Naive B cell (primary cell): ENCODE data around the gene FAIM2. TPM values are rescaled to one million over a fixed set of nuclear protein-coding genes. Genes with fewer than 3 reads are reported as not detected.

Experiments used
- ATAC-seq, 2 donors: fragments of 150-1000 bp; cut with Tn5 transposase; 2 replicates each; pipeline ENCODE4 v1.10.0; 2021; ENCODE audit warnings: low read depth in 2 of 2, mild to moderate bottlenecking in 2 of 2, moderate library complexity in 2 of 2
- DNase-seq: peaks from one replicate; pipeline ENCODE4 v3.0.0; 2022
- H3K27ac Mint-ChIP-seq, 6 donors: one replicate each; pipeline ENCODE4 v1.8.0; 2020 to 2022; ENCODE audit warnings: mild to moderate bottlenecking in 6 of 6, mixed read lengths in 6 of 6, moderate library complexity in 5 of 6, inconsistent platforms in 2 of 6
- H3K27me3 Mint-ChIP-seq, 3 donors: one replicate each; pipeline ENCODE4 v1.8.0; 2021 to 2022; ENCODE audit warnings: mixed read lengths in 3 of 3, mild to moderate bottlenecking in 1 of 3
- H3K36me3 Mint-ChIP-seq, 2 donors: one replicate each; pipeline ENCODE4 v1.8.0; 2020 to 2022; ENCODE audit warnings: mixed read lengths in 2 of 2, inconsistent platforms in 1 of 2, mild to moderate bottlenecking in 1 of 2
- H3K4me1 Mint-ChIP-seq, 3 donors: one replicate each; pipeline ENCODE4 v1.8.0; 2020 to 2022; ENCODE audit warnings: mixed read lengths in 3 of 3, inconsistent platforms in 1 of 3, mild to moderate bottlenecking in 1 of 3, moderate library complexity in 1 of 3
- H3K4me3 Mint-ChIP-seq, 8 donors: one replicate each; pipeline ENCODE4 v1.8.0; 2020 to 2022; ENCODE audit warnings: mild to moderate bottlenecking in 8 of 8, mixed read lengths in 8 of 8, moderate library complexity in 8 of 8, inconsistent platforms in 2 of 8
- H3K9me3 Mint-ChIP-seq, 7 donors: one replicate each; pipeline ENCODE4 v1.8.0; 2020 to 2022; ENCODE audit warnings: mixed read lengths in 7 of 7, mild to moderate bottlenecking in 5 of 7, inconsistent platforms in 2 of 7, moderate library complexity in 1 of 7
- polyA plus RNA-seq, 6 donors: library from polyadenylated mRNA; unstranded; fragments of 300-500 nt; fragmentation: Illumina TruSeq; gene quantifications; one replicate each; pipeline ENCODE4 v1.2.3, GENCODE V29; 2021; ENCODE audit warnings: low read depth in 6 of 6

The FAIM2 gene
- polyA plus RNA-seq, 6 donors from 2014 or later, result not detected

- no peaks in the 10 kb centered on the region for H3K36me3 Mint-ChIP-seq
Observed at GRCh38 chr12:49932533-49933130, 28.9 kb upstream of the FAIM2 start.

GRCh38 chr12:49932023-49932422, 28.3 kb upstream of the FAIM2 start:
- DNase-seq (no peak), ATAC-seq (no peak)
- Mint-ChIP-seq H3K27ac (no peak overlapping the region), H3K4me1 (no peaks in the 10 kb centered on the region), H3K4me3 (no peak overlapping the region), H3K27me3 (peaks cover 8 to 20% (median 9%) of the 10 kb centered on the region in 3 donors), H3K36me3 (no peaks in the 10 kb centered on the region), H3K9me3 (no peaks in the 10 kb centered on the region)

More at GRCh38 chr12:49932533-49933130, 28.9 kb upstream of the FAIM2 start:
- H3K27me3 Mint-ChIP-seq, result peaks cover 8 to 20% (median 9%) of the 10 kb centered on the region in 3 donors
- no peak overlapping the region for H3K27ac Mint-ChIP-seq
- no peak overlapping the region for H3K4me3 Mint-ChIP-seq
- DNase-seq (no peak), ATAC-seq (no peak)
- no peaks in the 10 kb centered on the region for H3K4me1 Mint-ChIP-seq
- no peaks in the 10 kb centered on the region for H3K9me3 Mint-ChIP-seq

- no peak for ATAC-seq
- no peak overlapping the region for H3K27ac Mint-ChIP-seq
- no peaks in the 10 kb centered on the region for H3K4me1 Mint-ChIP-seq
- DNase-seq, result no peak
- H3K36me3 Mint-ChIP-seq, result no peaks in the 10 kb centered on the region
- H3K4me3 Mint-ChIP-seq, result no peak overlapping the region
- no peaks in the 10 kb centered on the region for H3K9me3 Mint-ChIP-seq
- H3K27me3 Mint-ChIP-seq, result peaks cover 8 to 20% (median 9%) of the 10 kb centered on the region in 3 donors
Observed at GRCh38 chr12:49930515-49931288, 27.0 kb upstream of the FAIM2 start.

GRCh38 chr12:49929581-49929980, 25.9 kb upstream of the FAIM2 start:
- no peaks in the 10 kb centered on the region for H3K9me3 Mint-ChIP-seq
- no peaks in the 10 kb centered on the region for H3K4me1 Mint-ChIP-seq
- ATAC-seq, result no peak
- no peak for DNase-seq
- no peak overlapping the region for H3K4me3 Mint-ChIP-seq
- no peak overlapping the region for H3K27ac Mint-ChIP-seq
- peaks cover 2 to 13% (median 8%) of the 10 kb centered on the region in 3 donors for H3K27me3 Mint-ChIP-seq
- H3K36me3 Mint-ChIP-seq, result no peaks in the 10 kb centered on the region

GRCh38 chr12:49928471-49928870, 24.8 kb upstream of the FAIM2 start:
- H3K4me1 Mint-ChIP-seq, result no peaks in the 10 kb centered on the region
- H3K27me3 Mint-ChIP-seq, result peaks cover 0 to 10% (median 8%) of the 10 kb centered on the region in 3 donors
- H3K9me3 Mint-ChIP-seq, result no peaks in the 10 kb centered on the region
- no peak overlapping the region for H3K27ac Mint-ChIP-seq
- H3K36me3 Mint-ChIP-seq, result no peaks in the 10 kb centered on the region
- no peak for DNase-seq
- ATAC-seq, result no peak
- H3K4me3 Mint-ChIP-seq, result no peak overlapping the region

- Mint-ChIP-seq H3K4me1 (no peaks in the 10 kb centered on the region), H3K9me3 (no peaks in the 10 kb centered on the region), H3K36me3 (no peaks in the 10 kb centered on the region), H3K27ac (no peak overlapping the region), H3K4me3 (no peak overlapping the region), H3K27me3 (peaks cover 5 to 27% (median 17%) of the 10 kb centered on the region in 3 donors)
- ATAC-seq (no peak), DNase-seq (no peak)
Observed at GRCh38 chr12:49925433-49926204, 21.9 kb upstream of the FAIM2 start.

GRCh38 chr12:49924628-49925246, 21.0 kb upstream of the FAIM2 start:
- H3K4me3 Mint-ChIP-seq, result no peak overlapping the region
- ATAC-seq, result no peak
- no peak overlapping the region for H3K27ac Mint-ChIP-seq
- no peaks in the 10 kb centered on the region for H3K4me1 Mint-ChIP-seq
- H3K36me3 Mint-ChIP-seq, result no peaks in the 10 kb centered on the region
- H3K9me3 Mint-ChIP-seq, result no peaks in the 10 kb centered on the region
- peaks cover 5 to 25% (median 17%) of the 10 kb centered on the region in 3 donors for H3K27me3 Mint-ChIP-seq
- DNase-seq, result no peak

- H3K27me3 Mint-ChIP-seq, result peaks cover 5 to 23% (median 10%) of the 10 kb centered on the region in 3 donors
- no peaks in the 10 kb centered on the region for H3K4me1 Mint-ChIP-seq
- H3K36me3 Mint-ChIP-seq, result no peaks in the 10 kb centered on the region
- ATAC-seq (no peak), DNase-seq (no peak)
- H3K27ac Mint-ChIP-seq, result no peak overlapping the region
- H3K4me3 Mint-ChIP-seq, result no peak overlapping the region
- H3K9me3 Mint-ChIP-seq, result no peaks in the 10 kb centered on the region
Observed at GRCh38 chr12:49923880-49924556, 20.3 kb upstream of the FAIM2 start.

- H3K27me3 Mint-ChIP-seq, result peaks cover 5 to 23% (median 9%) of the 10 kb centered on the region in 3 donors
- no peak overlapping the region for H3K27ac Mint-ChIP-seq
- no peak for ATAC-seq
- no peak for DNase-seq
- no peaks in the 10 kb centered on the region for H3K9me3 Mint-ChIP-seq
- no peaks in the 10 kb centered on the region for H3K4me1 Mint-ChIP-seq
- no peaks in the 10 kb centered on the region for H3K36me3 Mint-ChIP-seq
- H3K4me3 Mint-ChIP-seq, result no peak overlapping the region
Observed at GRCh38 chr12:49923035-49923644, 19.4 kb upstream of the FAIM2 start.

GRCh38 chr12:49922349-49923034, 18.8 kb upstream of the FAIM2 start:
- H3K27me3 Mint-ChIP-seq, result peaks cover 5 to 27% (median 9%) of the 10 kb centered on the region in 3 donors
- no peak overlapping the region for H3K4me3 Mint-ChIP-seq
- H3K4me1 Mint-ChIP-seq, result no peaks in the 10 kb centered on the region
- DNase-seq (no peak), ATAC-seq (no peak)
- no peaks in the 10 kb centered on the region for H3K9me3 Mint-ChIP-seq
- no peak overlapping the region for H3K27ac Mint-ChIP-seq
- H3K36me3 Mint-ChIP-seq, result no peaks in the 10 kb centered on the region

- peaks cover 8 to 31% (median 13%) of the 10 kb centered on the region in 3 donors for H3K27me3 Mint-ChIP-seq
- no peak overlapping the region for H3K27ac Mint-ChIP-seq
- H3K9me3 Mint-ChIP-seq, result no peaks in the 10 kb centered on the region
- ATAC-seq (no peak), DNase-seq (no peak)
- no peaks in the 10 kb centered on the region for H3K36me3 Mint-ChIP-seq
- no peak overlapping the region for H3K4me3 Mint-ChIP-seq
- no peaks in the 10 kb centered on the region for H3K4me1 Mint-ChIP-seq
Observed at GRCh38 chr12:49921936-49922335, 18.2 kb upstream of the FAIM2 start.

GRCh38 chr12:49921299-49921698, 17.6 kb upstream of the FAIM2 start:
- Mint-ChIP-seq H3K27me3 (peaks cover 10 to 34% (median 17%) of the 10 kb centered on the region in 3 donors), H3K27ac (no peak overlapping the region), H3K36me3 (no peaks in the 10 kb centered on the region), H3K4me3 (no peak overlapping the region), H3K4me1 (no peaks in the 10 kb centered on the region), H3K9me3 (no peaks in the 10 kb centered on the region)
- ATAC-seq (no peak), DNase-seq (no peak)
